K562 (cell line): ENCODE results near the gene TNIP2. TPM values are rescaled to one million over a fixed set of nuclear protein-coding genes. Genes with fewer than 3 reads are reported as not detected.
A peak's percentile ranks its signal among the peaks of the same experiment; 100 is the strongest.

Experiments
- ATAC-seq: fragments of 200-7000 bp; cut with Tn5 transposase; 3 replicates; pipeline ENCODE4 v1.9.1; 2020; ENCODE audit warnings: moderate library complexity
- BruUV-seq: library from RNA; stranded (reverse); fragments of 400-500 nt; replicated peaks from 2 replicates; lab custom pipeline; 2021; lab: Mats Ljungman, UMichigan
- CTCF ChIA-PET: fragments of 300-600 bp; formaldehyde crosslinking; extraction: SDS; loops from one replicate; lab custom pipeline; 2021; ENCODE audit warnings: low intra/inter-chr PET ratio; lab: Yijun Ruan, JAX
- POLR2A ChIA-PET: fragments of 300-600, 350-650 bp; sonication (Branson Sonifier 250); formaldehyde crosslinking; extraction: SDS; loops from one replicate; lab custom pipeline; 2021; ENCODE audit warnings: antibody characterized with exemption, inconsistent platforms; lab: Yijun Ruan, JAX
- DNase-seq, 4 experiments: peaks; one replicate each; pipeline versions ENCODE4 v3.0.0 to v3.0.0-alpha.2; 2011 to 2018; ENCODE audit warnings: low spot score in 3 of 4, mixed read lengths in 3 of 4; ENCODE audit errors: extremely low read depth in 1 of 4
- FAIRE-seq: peaks from 2 replicates; lab custom pipeline; 2011; peaks lifted over from hg19 to GRCh38; lab: Jason Lieb, UNC
- H2AFZ ChIP-seq: 2 replicates; pipeline ENCODE4 v1.6.0; 2011; ENCODE audit warnings: low read depth, low read length, control low read depth, inconsistent platforms
- H3K27ac ChIP-seq: fragments of 200-600 bp; 3 replicates; pipeline ENCODE4 v1.8.0; 2011; ENCODE audit warnings: low read depth, mild to moderate bottlenecking, control low read depth, inconsistent platforms, low read length, moderate library complexity, mixed read lengths; ENCODE audit errors: extremely low read depth
- H3K27me3 ChIP-seq, 2 experiments: fragments of 300-600 bp in 1 of 2; 2 replicates in 1 of 2; 3 replicates in 1 of 2; pipeline versions ENCODE4 v1.6.0 to v1.8.0; 2011; ENCODE audit warnings: inconsistent platforms in 2 of 2, low read length in 2 of 2, mild to moderate bottlenecking in 1 of 2, mixed read lengths in 1 of 2, moderate library complexity in 1 of 2; ENCODE audit not compliant: control insufficient read depth in 2 of 2, insufficient read depth in 2 of 2
- H3K36me3 ChIP-seq: fragments of 300-600 bp; 3 replicates; pipeline ENCODE4 v1.8.0; 2011; ENCODE audit warnings: mild to moderate bottlenecking, low read length, inconsistent platforms; ENCODE audit not compliant: control insufficient read depth, insufficient read depth
- H3K4me1 ChIP-seq, 2 experiments: fragments of 200-600 bp in 1 of 2; replicated peaks in 1 of 2; 2 replicates in 1 of 2; 3 replicates in 1 of 2; pipeline versions ENCODE4 v1.5.1 to v1.8.0; 2011; ENCODE audit warnings: inconsistent platforms in 2 of 2, low read length in 2 of 2, mild to moderate bottlenecking in 1 of 2, mixed read lengths in 1 of 2, moderate library complexity in 1 of 2; ENCODE audit not compliant: control insufficient read depth in 2 of 2, insufficient read depth in 2 of 2
- H3K4me2 ChIP-seq: 2 replicates; pipeline ENCODE4 v1.6.1; 2011; ENCODE audit warnings: low read length, control low read depth, inconsistent platforms, mixed read lengths; ENCODE audit not compliant: insufficient read depth
- H3K4me3 ChIP-seq: fragments of 200-600 bp; sonication (generic), shearing (Covaris generic); 2 replicates; pipeline ENCODE4 v1.5.1; 2016; ENCODE audit warnings: control low read depth, inconsistent platforms
- H3K79me2 ChIP-seq: fragments of 200-600 bp; 3 replicates; pipeline ENCODE4 v1.8.0; 2011; ENCODE audit warnings: low read length, inconsistent platforms; ENCODE audit not compliant: control insufficient read depth, insufficient read depth
- H3K9ac ChIP-seq, 2 experiments: 2 replicates each; pipeline versions ENCODE4 v1.6.0 to v1.6.1; 2011; ENCODE audit warnings: low read depth in 2 of 2, low read length in 2 of 2, control low read depth in 1 of 2, inconsistent platforms in 1 of 2, mild to moderate bottlenecking in 1 of 2, mixed read lengths in 1 of 2; ENCODE audit not compliant: insufficient read depth in 1 of 2
- H3K9me1 ChIP-seq: one replicate; pipeline ENCODE4 v1.6.0; 2011; ENCODE audit warnings: inconsistent platforms, mild to moderate bottlenecking, low read length, moderate library complexity; ENCODE audit not compliant: control insufficient read depth, insufficient read depth
- H3K9me3 ChIP-seq: replicated peaks from 2 replicates; pipeline ENCODE4 v1.5.1; 2011; ENCODE audit warnings: low read depth, low read length, inconsistent platforms; ENCODE audit not compliant: control insufficient read depth, insufficient read depth
- H4K20me1 ChIP-seq: replicated peaks from 2 replicates; pipeline ENCODE4 v1.6.1; 2011; ENCODE audit warnings: low read length, inconsistent platforms, mixed read lengths; ENCODE audit not compliant: control insufficient read depth, insufficient read depth
- HLTF ChIP-seq: fragments of 450-650 bp; IDR thresholded peaks from 2 replicates; pipeline ENCODE4 v1.6.1; 2016
- ID3 ChIP-seq, 2 experiments: fragments of 250-450 bp in 1 of 2; fragments of 450-650 bp in 1 of 2; sonication (Bioruptor Pico) in 1 of 2; IDR thresholded peaks; 2 replicates each; pipeline versions ENCODE4 v1.6.1 to v1.8.0; 2016 to 2021; ENCODE audit warnings: mild to moderate bottlenecking in 2 of 2, moderate library complexity in 2 of 2, missing compliant biosample characterization in 1 of 2, missing genetic modification characterization in 1 of 2
- IRF9 ChIP-seq: fragments of 450-650 bp; IDR thresholded peaks from 2 replicates; pipeline ENCODE4 v1.6.1; 2016; ENCODE audit warnings: missing biosample characterization, missing genetic modification characterization
- MYC ChIP-seq, 2 experiments: fragments of 250-450 bp in 1 of 2; sonication (Bioruptor Pico) in 1 of 2; IDR thresholded peaks; 2 replicates each; pipeline versions ENCODE4 v1.5.1 to v1.6.1; 2012 to 2021; ENCODE audit warnings: low read depth in 2 of 2, borderline replicate concordance in 1 of 2, improper control_type of control experiment in 1 of 2, low read length in 1 of 2, mild to moderate bottlenecking in 1 of 2, moderate library complexity in 1 of 2
- NFIX ChIP-seq: fragments of 250-450 bp; sonication (Bioruptor Pico); IDR thresholded peaks from 2 replicates; pipeline ENCODE4 v1.4.0; 2020; ENCODE audit warnings: low read depth, mild to moderate bottlenecking, moderate library complexity
- RNF219 ChIP-seq: fragments of 250-450 bp; sonication (Bioruptor Pico); IDR thresholded peaks from 2 replicates; pipeline ENCODE4 v1.5.0; 2022; ENCODE audit warnings: mild to moderate bottlenecking
- SFPQ ChIP-seq: fragments of 200-400 bp; formaldehyde crosslinking; IDR thresholded peaks from 2 replicates; pipeline ENCODE4 v1.6.1; 2017; ENCODE audit warnings: mild to moderate bottlenecking, low read depth, low read length, moderate library complexity
- TAF9B ChIP-seq: fragments of 450-650 bp; IDR thresholded peaks from 2 replicates; pipeline ENCODE4 v1.6.1; 2018; ENCODE audit warnings: mild to moderate bottlenecking; ENCODE audit not compliant: partially characterized antibody
- ZBTB17 ChIP-seq: fragments of 450-650 bp; formaldehyde crosslinking; IDR thresholded peaks from 2 replicates; pipeline ENCODE4 v1.4.0; 2020; ENCODE audit warnings: mild to moderate bottlenecking
- ZNF449 ChIP-seq: fragments of 250-450 bp; sonication (Bioruptor Pico); IDR thresholded peaks from 2 replicates; pipeline ENCODE4 v1.8.0; 2022; ENCODE audit warnings: moderate library complexity, mild to moderate bottlenecking, inconsistent platforms
- WGBS: fragments of 100-300 bp; shearing (Covaris generic); methylation state at CpG from one replicate; pipeline ENCODE4 v1.1.6; 2016; ENCODE audit warnings: low coverage, mixed read lengths; ENCODE audit not compliant: insufficient coverage; ENCODE audit errors: missing lambda C conversion rate; 5-methylcytosine and 5-hydroxymethylcytosine counted together
- in situ Hi-C: fragments of 300-500 bp; cut with MboI; formaldehyde crosslinking; loops from 4 replicates; pipeline ENCODE4 v1.15.0; 2018; ENCODE audit warnings: inconsistent platforms, mixed read lengths
- intact Hi-C: fragments of 100-400 bp; cut with micrococcal nuclease; formaldehyde crosslinking; loops from 2 replicates; pipeline ENCODE4 v1.14.2; 2022
- polyA plus RNA-seq, 8 experiments: library from polyadenylated mRNA; depleted of rRNA in 4 of 8; stranded (reverse) in 5 of 8; unstranded in 3 of 8; fragments of >200 nt; fragmentation: Nextera tagmentation in 2 of 8; fragmentation: Illumina TruSeq in 1 of 8; extraction: Ambion mirVana in 2 of 8; extraction: Trizol in 1 of 8; gene quantifications; 2 replicates each; pipeline versions ENCODE4 v1.2.1 to v1.2.3, GENCODE V29; 2011 to 2014; ENCODE audit warnings: inconsistent platforms in 1 of 8, missing spikeins in 1 of 8
- total RNA-seq, 7 experiments: library from RNA; depleted of rRNA in 6 of 7; stranded (reverse); fragments of >200 nt in 6 of 7; fragmentation: Illumina TruSeq in 2 of 7; extraction: Trizol in 2 of 7; gene quantifications; 2 replicates each; pipeline versions ENCODE4 v1.2.1 to v1.2.3, GENCODE V29; 2011 to 2021; ENCODE audit warnings: low replicate concordance in 1 of 7

TNIP2 gene
- total and polyA plus RNA-seq, 9 of the 15 experiments (the other 6 are each of a cell fraction or from before 2014, with no cell fraction given): 0.61 to 42.6 (median 19.5) TPM

- Histone ChIP-seq H3K27ac (peak overlapping the region; percentile 39; the same call in 1 of the 3 replicates), H3K27me3 (no peaks in the 10 kb centered on the region), H3K79me2 (no peaks in the 10 kb centered on the region; the same call in 2 of the 3 replicates), H4K20me1 (no peaks in the 10 kb centered on the region; the same call in 1 of the 2 replicates), H3K9me3 (no peaks in the 10 kb centered on the region), H3K9me1 (no peaks in the 10 kb centered on the region), H2AFZ (peak overlapping the region; percentile 58; the same call in 1 of the 2 replicates), H3K4me1 (peaks cover 15 to 100% of the 10 kb centered on the region in 2 experiments), H3K9ac (peak overlapping the region; percentile 48 to 90; a peak in 3 of 4 replicates), H3K4me2 (peak overlapping the region; percentile 68), H3K36me3 (no peaks in the 10 kb centered on the region), H3K4me3 (peak overlapping the region; percentile 50; the same call in 1 of the 2 replicates)
- FAIRE-seq (peak; percentile 62), DNase-seq (peak in 1 of 4 experiments; percentile 62), ATAC-seq (peak; percentile 17)
- intact Hi-C loops: loop anchor here (5.0 kb wide), 2 partner anchors 48 to 73 kb away; partner anchors contain the start of gene ADD1
- in situ Hi-C loops: no loop called here
- BruUV-seq: no TSS peak
- CTCF ChIA-PET: no interaction called here
- 55% methylated on average over 9 of the region's 11 CpGs for WGBS
- POLR2A ChIA-PET: interaction anchor here (1.3 kb wide), 1 partner anchor 9 kb away, joined by 8 read pairs; no protein-coding TSS in a partner anchor
- TF ChIP-seq ZBTB17 (CRISPR knock-in tag) (no peak), TAF9B (no peak), NFIX (CRISPR knock-in tag) (no peak), MYC (IDR thresholded peaks at IDR 0.05; ENCODE audit: low read depth, low read length) (peak; percentile 62; the same call in 1 of the 2 replicates), MYC (CRISPR knock-in tag; IDR thresholded peaks at IDR 0.05; ENCODE audit: borderline replicate concordance, low read depth) (no peak), HLTF (no peak), SFPQ (no peak), ID3 (CRISPR knock-in tag; IDR thresholded peaks at IDR 0.05) (no peak), ID3 (tag; IDR thresholded peaks at IDR 0.05) (no peak), ZNF449 (CRISPR knock-in tag) (no peak), IRF9 (tag) (no peak), RNF219 (no peak)
These were observed 38.6 kb upstream of the TNIP2 start for GRCh38 chr4:2794486-2795299.
